K562 (cell line): ENCODE results near the gene CHD8. TPM values are rescaled to one million over a fixed set of nuclear protein-coding genes. Genes with fewer than 3 reads are reported as not detected.

ENCODE experiments used
- GABPB2 ChIP-seq: fragments of 250-450 bp; sonication (Bioruptor Pico); conservative IDR thresholded peaks from 2 replicates; pipeline ENCODE4 v1.5.1; 2021; ENCODE audit warnings: mild to moderate bottlenecking
- SIN3A ChIP-seq, 2 experiments: fragments of 150-350 bp in 1 of 2; IDR thresholded peaks; 2 replicates each; pipeline ENCODE4 v1.6.1; 2011 to 2016; ENCODE audit warnings: borderline replicate concordance in 2 of 2, low read depth in 2 of 2, low read length in 2 of 2, mild to moderate bottlenecking in 2 of 2, moderate library complexity in 2 of 2; ENCODE audit not compliant: control insufficient read depth in 1 of 2
- STAT6 ChIP-seq: sonication (generic); formaldehyde crosslinking; IDR thresholded peaks from 2 replicates; pipeline ENCODE4 v1.8.1; 2023; ENCODE audit warnings: mild to moderate bottlenecking, missing genetic modification reagents
- TRIM24 ChIP-seq, 2 experiments: fragments of 450-650 bp; IDR thresholded peaks; 2 replicates each; pipeline ENCODE4 v1.6.1; 2016
- polyA plus RNA-seq, 8 experiments: library from polyadenylated mRNA; depleted of rRNA in 4 of 8; stranded (reverse) in 5 of 8; unstranded in 3 of 8; fragments of >200 nt; fragmentation: Nextera tagmentation in 2 of 8; fragmentation: Illumina TruSeq in 1 of 8; extraction: Ambion mirVana in 2 of 8; extraction: Trizol in 1 of 8; gene quantifications; 2 replicates each; pipeline versions ENCODE4 v1.2.1 to v1.2.3, GENCODE V29; 2011 to 2014; ENCODE audit warnings: inconsistent platforms in 1 of 8, missing spikeins in 1 of 8
- total RNA-seq, 7 experiments: library from RNA; depleted of rRNA in 6 of 7; stranded (reverse); fragments of >200 nt in 6 of 7; fragmentation: Illumina TruSeq in 2 of 7; extraction: Trizol in 2 of 7; gene quantifications; 2 replicates each; pipeline versions ENCODE4 v1.2.1 to v1.2.3, GENCODE V29; 2011 to 2021; ENCODE audit warnings: low replicate concordance in 1 of 7
- TF ChIP-seq, protein P1 (sequence below): sonication (generic); formaldehyde crosslinking; IDR thresholded peaks from 2 replicates; pipeline ENCODE4 v1.8.0; 2023; ENCODE audit warnings: mild to moderate bottlenecking, missing genetic modification reagents
- TF ChIP-seq, protein P2 (sequence below), 2 experiments: fragments of 450-650 bp in 1 of 2; sonication (generic) in 1 of 2; formaldehyde crosslinking in 1 of 2; IDR thresholded peaks; 2 replicates each; pipeline versions ENCODE4 v1.7.1 to v1.9.0; 2016 to 2022; ENCODE audit warnings: inconsistent platforms in 1 of 2, mild to moderate bottlenecking in 1 of 2, missing genetic modification reagents in 1 of 2

The CHD8 gene
- total and polyA plus RNA-seq, 9 of the 15 experiments (the other 6 are each of a cell fraction or from before 2014, with no cell fraction given), result 11.1 to 51.2 (median 32.8) TPM

DNA sequence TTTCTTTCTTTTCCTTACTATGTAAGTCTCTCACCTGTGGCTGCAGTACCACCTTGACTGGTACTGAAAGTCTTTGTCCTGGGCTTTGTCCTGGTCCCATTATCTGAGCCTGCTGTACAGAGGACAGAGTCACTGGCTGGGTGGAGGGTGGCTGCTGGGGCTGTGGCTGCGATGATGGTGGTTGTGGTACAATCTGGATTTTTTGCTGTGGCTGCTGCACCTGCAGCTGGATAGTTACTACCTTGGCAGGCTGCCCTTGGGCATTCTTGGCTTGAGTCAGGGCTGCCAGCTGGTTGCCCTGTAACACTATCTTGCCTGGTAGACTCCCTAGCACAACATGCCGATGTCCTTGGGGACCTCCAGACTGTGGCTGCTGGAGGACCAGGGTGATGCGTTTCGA is 27.0 kb downstream of the CHD8 start (continued):
- TF ChIP-seq, protein P1, sequence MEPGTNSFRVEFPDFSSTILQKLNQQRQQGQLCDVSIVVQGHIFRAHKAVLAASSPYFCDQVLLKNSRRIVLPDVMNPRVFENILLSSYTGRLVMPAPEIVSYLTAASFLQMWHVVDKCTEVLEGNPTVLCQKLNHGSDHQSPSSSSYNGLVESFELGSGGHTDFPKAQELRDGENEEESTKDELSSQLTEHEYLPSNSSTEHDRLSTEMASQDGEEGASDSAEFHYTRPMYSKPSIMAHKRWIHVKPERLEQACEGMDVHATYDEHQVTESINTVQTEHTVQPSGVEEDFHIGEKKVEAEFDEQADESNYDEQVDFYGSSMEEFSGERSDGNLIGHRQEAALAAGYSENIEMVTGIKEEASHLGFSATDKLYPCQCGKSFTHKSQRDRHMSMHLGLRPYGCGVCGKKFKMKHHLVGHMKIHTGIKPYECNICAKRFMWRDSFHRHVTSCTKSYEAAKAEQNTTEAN (CRISPR knock-in tag), result no peak
- TF ChIP-seq SIN3A (IDR thresholded peaks at IDR 0.05; ENCODE audit: borderline replicate concordance in 2 of 2, control insufficient read depth in 1 of 2, low read depth in 2 of 2, low read length in 2 of 2) (no peak), STAT6 (CRISPR knock-in tag) (no peak), GABPB2 (no peak), TRIM24 (IDR thresholded peaks at IDR 0.05) (no peak)
- TF ChIP-seq, protein P2, sequence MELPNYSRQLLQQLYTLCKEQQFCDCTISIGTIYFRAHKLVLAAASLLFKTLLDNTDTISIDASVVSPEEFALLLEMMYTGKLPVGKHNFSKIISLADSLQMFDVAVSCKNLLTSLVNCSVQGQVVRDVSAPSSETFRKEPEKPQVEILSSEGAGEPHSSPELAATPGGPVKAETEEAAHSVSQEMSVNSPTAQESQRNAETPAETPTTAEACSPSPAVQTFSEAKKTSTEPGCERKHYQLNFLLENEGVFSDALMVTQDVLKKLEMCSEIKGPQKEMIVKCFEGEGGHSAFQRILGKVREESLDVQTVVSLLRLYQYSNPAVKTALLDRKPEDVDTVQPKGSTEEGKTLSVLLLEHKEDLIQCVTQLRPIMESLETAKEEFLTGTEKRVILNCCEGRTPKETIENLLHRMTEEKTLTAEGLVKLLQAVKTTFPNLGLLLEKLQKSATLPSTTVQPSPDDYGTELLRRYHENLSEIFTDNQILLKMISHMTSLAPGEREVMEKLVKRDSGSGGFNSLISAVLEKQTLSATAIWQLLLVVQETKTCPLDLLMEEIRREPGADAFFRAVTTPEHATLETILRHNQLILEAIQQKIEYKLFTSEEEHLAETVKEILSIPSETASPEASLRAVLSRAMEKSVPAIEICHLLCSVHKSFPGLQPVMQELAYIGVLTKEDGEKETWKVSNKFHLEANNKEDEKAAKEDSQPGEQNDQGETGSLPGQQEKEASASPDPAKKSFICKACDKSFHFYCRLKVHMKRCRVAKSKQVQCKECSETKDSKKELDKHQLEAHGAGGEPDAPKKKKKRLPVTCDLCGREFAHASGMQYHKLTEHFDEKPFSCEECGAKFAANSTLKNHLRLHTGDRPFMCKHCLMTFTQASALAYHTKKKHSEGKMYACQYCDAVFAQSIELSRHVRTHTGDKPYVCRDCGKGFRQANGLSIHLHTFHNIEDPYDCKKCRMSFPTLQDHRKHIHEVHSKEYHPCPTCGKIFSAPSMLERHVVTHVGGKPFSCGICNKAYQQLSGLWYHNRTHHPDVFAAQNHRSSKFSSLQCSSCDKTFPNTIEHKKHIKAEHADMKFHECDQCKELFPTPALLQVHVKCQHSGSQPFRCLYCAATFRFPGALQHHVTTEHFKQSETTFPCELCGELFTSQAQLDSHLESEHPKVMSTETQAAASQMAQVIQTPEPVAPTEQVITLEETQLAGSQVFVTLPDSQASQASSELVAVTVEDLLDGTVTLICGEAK (IDR thresholded peaks at IDR 0.05), result no peak
- TF ChIP-seq, protein P2 (CRISPR knock-in tag; IDR thresholded peaks at IDR 0.05), result no peak
